ENCODE data around the gene LEFTY1. TPM values are rescaled to one million over a fixed set of nuclear protein-coding genes. Genes with fewer than 3 reads are reported as not detected.

The LEFTY1 gene
- total RNA-seq, 2 experiments from 2014 or later: not detected

DNA sequence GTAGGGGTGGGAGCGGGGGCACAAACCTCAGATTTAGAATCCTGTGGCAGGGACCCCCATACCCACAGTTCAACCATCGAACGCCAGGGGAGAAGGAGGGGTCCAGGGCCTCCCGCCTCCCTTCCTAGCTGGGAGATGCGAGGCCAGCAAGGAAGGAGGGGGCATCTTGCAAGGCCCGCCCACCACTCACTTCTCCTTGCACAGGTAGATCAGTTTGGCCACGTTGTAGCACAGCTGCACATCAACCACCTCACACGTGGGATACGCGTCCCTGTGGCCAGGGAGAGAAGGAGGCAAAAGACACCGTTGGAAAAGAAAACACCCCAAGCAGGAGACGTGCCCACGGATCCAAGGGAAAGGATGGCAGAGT, 26.4 kb downstream of the LEFTY1 start:
- POLR2A ChIA-PET: no interaction called here
- CTCF ChIA-PET: interaction anchor here (1.6 kb wide), 1 partner anchor 11 kb away, joined by 5 read pairs; no protein-coding TSS in a partner anchor

DNA sequence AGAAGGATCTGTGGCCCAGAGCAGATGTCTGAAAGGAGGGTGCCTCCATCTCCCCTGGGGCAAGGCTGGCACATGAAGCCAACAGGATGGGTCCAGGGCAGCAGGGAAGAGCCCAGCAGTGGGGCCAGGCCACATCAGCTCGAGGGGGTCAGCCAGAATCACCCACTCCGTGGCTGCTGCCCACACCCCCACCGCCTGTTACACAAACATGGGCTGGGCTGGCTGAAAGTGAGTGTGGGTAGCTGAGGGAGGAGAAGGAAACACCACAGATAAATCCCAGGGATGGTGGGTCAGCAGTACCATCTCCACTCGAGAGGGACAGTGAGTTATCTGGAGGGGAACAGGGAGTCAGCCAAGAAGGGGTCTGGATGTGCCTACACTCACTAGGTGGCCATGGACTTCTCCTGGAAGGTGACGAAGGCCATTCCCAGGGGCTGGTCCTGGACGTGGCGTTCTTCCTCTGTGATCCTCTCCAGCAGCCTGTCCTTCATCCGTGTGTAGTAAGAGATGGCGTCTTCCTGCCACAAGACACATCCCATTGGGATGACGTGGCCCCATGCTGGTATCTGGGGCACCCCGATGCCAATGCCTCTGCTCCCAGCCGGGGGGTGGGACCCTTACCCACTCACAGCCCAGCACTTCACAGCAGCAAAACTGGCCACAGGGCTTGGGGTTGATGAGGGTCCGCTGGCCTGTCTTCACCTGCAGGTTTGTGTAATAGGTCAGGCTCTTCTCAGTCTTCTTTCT, 26.9 kb downstream of the LEFTY1 start:
- POLR2A ChIA-PET: no interaction called here
- CTCF ChIA-PET: interaction anchor here (1.0 to 1.6 kb wide), 2 partner anchors 11 to 12 kb away, joined by 3 to 5 read pairs; no protein-coding TSS in a partner anchor

DNA sequence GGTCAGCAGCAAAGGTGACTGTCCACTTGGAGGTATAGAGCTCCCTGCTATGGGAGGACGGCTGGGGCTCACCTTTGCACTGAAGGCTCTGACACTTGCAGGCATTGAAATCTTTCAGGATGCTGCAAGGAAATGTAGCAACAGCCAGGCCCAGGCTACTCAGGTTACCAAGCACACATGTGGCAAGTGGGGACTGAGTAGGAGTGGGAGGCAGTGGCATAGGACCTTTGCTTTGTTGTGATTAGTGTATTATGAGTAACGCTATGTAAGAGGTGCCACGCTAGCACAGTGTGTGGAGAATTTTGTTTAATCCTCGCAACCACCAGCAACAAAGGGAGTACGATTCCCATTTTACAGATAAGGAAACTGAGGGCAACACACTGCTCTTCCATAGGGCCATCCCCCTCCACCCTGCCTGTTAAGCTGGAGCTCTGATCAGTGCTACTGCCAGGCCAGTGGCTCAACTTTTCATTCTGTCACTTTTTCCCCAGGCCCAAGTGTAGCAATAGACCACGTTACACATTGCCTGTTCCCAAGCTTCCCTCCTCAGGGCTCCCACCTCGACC, 28.0 kb downstream of the LEFTY1 start:
- ChIA-PET POLR2A (interaction anchor here (0.6 kb wide), 1 partner anchor 389 kb away, joined by 3 read pairs; no protein-coding TSS in a partner anchor), CTCF (interaction anchor here (1.0 to 1.6 kb wide), 3 partner anchors 10 to 50 kb away, joined by 3 to 5 read pairs (median 5); no protein-coding TSS in a partner anchor)

DNA sequence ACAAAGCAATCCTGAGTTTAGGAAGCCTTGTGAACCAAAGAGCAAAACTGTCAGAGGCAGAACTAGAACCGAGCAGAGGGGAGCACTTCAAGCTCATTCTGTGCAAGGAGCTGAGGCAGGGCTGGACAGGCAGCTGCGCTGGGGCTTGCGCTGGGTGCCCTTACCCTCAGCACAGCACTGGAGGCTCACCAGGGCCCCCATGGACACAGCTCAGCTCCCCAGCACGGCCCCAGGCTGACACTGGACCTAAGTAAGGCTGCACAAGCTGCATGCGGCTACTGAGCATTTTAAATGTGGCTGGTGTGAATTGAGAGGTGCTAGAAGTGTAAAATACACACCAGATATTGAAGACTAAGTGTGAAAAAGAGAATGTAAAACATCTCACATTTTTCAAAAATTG, 28.8 kb downstream of the LEFTY1 start:
- CTCF ChIA-PET: interaction anchor here (1.3 kb wide), 1 partner anchor 51 kb away, joined by 5 read pairs; no protein-coding TSS in a partner anchor
- POLR2A ChIA-PET: no interaction called here

DNA sequence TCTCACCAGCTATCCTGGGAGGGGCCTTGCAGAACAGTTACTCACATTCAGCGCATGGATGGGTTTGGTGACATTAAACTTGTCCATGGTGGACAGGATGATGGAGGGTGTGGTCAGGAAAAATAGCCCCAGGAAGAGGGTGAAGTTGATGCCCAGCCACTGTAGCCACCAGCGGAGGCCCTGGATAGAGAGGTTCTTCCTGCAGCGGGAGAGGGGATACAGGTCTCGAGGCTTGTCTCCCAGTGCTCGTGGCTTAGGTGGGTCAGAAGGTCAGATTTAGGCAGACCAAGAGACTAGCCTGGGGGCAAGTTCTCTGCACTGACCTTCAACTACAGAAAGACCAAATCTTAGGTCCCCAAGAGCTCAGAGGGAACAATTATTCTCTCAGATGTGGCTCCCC, 29.8 kb downstream of the LEFTY1 start:
- ChIA-PET CTCF (no interaction called here), POLR2A (interaction anchor here (0.6 kb wide), 1 partner anchor 79 kb away, joined by 3 read pairs; no protein-coding TSS in a partner anchor)

DNA sequence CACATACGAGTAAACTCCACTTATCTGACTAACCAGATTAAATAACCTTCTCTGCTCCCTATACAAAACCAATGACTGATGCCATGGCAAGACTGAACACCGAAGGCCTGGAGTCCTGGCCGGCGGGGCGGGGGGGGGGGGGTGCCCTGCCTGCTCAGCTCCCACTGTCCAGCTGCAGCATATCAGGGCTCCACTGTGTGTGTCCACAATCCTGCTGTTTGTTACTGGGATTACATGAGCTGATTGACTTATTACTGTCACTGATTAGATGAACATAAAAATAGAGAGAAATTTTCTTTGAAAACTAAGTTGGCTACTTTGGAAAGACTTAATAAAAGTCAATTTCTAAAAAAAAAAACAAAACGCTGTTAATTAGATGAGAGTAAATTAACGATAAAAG, 31.7 kb downstream of the LEFTY1 start:
- CTCF ChIA-PET: interaction anchor here (0.6 kb wide), 1 partner anchor 19 kb away, joined by 3 read pairs; no protein-coding TSS in a partner anchor
- POLR2A ChIA-PET: interaction anchor here (1.6 kb wide), 1 partner anchor 7 kb away, joined by 5 read pairs; no protein-coding TSS in a partner anchor

DNA sequence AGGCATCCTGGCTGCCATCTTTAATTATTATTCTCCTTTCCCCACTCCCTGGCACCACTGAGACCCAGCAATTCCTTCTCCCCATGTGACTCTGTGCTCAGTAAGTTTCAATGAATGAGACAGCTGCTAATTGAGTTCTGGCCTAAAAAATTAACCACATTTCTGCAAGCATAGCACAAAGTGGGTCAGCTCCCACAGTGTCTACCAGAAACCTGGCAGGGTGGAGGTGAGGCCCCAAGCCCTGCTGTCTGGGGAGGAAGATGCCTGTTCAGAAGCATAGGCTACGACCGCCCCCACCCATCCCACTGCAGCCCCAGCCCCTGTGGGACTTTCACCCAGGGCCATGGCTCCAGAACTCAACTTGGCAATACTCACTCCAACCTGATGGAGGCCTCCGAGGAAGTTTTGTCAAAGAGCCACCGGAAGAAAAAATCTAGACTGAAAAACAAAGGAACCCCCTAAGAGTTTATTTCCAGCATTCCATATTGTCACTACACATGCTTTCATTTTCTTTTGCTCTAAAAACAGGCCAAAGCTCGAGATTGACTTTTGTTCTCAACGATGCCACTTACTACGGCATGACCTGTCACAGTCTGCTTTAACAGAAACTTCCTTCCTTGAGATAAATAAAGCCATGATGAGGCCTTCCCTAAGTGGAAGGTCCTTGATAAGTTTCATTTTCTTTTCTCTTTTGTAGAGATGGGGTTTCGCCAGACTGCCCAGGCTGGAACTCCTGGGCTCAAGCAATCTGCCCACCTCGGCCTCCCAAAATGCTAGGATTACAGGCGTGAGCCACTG, 33.2 kb downstream of the LEFTY1 start:
- ChIA-PET POLR2A (no interaction called here), CTCF (interaction anchor here (0.8 to 1.6 kb wide), 3 partner anchors 49 to 381 kb away, joined by 3 to 6 read pairs (median 4); no protein-coding TSS in a partner anchor)

DNA sequence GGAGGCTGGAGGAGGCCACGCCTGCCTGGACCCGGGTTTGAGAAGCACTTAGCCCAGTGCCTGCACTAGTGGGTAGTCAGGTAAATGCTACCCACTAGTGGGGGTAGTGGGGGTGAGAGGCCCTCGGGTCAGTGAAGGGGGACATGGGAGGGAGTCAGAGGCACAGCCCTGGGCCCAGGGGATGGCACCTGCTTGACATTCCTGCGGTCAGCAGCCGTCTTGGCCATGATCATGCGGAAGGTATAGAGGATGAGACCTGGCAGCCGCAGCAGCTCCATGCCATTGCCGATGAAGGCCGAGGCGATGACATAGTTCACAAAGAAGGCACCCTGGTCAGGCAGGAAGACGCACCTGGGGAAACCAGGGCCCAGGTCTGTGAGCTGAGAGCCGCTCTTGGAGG, 35.5 kb downstream of the LEFTY1 start:
- CTCF ChIA-PET: no interaction called here
- POLR2A ChIA-PET: no interaction called here

DNA sequence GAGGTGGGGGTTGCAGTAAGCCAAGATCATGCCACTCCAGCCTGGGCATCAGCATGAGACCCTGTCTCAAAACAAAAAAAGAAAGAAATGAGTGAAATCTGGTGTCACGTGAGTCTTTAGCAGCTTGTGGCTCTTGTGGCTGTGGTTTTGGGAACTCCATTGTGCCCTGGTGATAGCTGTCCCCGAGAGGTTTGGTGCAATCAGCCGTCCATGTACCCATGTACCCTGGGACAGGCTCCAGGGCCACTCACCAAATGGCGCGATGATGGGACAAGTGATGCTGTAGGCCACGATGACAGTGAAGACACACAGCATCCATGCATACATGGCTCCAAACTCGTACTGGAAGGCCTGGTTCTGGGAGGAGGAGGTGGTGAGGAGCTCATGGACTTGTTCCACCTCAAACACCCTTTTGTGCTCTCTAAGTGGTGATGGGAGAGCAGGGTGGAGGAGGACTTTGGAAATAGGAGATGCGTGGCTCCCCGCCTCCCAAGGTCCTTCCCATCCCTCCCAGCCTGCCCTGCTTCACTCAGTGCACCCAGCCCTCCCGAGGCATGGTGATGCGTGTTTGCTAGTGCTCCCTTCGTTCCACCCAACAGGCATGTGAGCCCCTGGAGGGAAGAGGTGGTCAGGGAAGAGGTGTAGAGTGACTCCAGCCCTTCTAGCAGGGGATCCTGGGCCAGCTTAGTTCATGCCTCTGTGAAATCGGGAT, 36.4 kb downstream of the LEFTY1 start:
- ChIA-PET POLR2A (no interaction called here), CTCF (no interaction called here)

DNA sequence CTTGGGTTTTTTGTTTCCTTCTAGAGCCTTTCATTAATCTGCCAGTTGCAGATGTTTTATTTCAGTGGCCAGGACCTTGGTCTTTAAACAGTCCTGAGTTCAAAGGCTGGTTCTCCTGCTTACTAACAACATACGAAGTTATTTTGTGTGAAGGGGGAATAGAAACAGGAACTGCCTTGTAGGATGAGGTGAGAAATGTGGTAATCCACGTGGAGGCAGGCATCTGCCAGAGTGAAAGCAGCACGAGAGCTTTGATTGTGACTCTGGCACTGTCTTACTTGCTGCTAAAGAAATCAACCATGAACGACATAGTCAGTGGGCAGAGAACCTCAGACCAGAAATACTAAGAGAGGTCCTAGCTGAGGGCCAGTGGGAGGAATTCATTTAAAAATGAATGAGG, 37.1 kb downstream of the LEFTY1 start:
- ChIA-PET POLR2A (interaction anchor here (0.7 kb wide), 1 partner anchor 24 kb away, joined by 5 read pairs; no protein-coding TSS in a partner anchor), CTCF (interaction anchor here (1.1 kb wide), 1 partner anchor 9 kb away, joined by 3 read pairs; no protein-coding TSS in a partner anchor)

DNA sequence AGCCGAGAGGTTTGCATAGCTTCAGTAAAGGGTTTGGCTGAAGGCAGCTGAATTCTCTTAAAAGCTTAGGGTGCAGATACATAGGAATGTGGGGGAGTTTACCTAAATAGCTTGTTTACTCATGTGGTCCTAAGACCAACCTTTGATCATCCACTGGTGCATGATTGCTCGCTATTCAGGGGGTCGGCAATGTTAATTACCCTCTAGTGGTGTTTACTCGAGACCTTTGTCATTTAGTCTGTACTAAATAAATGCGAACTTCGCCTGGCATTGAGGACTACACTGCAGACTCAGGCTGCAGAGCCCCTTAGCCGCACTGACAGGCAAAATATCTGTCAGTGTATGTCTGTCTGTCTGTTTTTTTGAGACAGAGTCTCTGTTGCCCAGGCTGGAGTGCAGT, 38.6 kb downstream of the LEFTY1 start:
- ChIA-PET POLR2A (interaction anchor here (0.7 to 1.4 kb wide), 2 partner anchors 8 to 33 kb away, joined by 4 to 5 read pairs; no protein-coding TSS in a partner anchor), CTCF (interaction anchor here (0.9 kb wide), 1 partner anchor 61 kb away, joined by 3 read pairs; no protein-coding TSS in a partner anchor)

DNA sequence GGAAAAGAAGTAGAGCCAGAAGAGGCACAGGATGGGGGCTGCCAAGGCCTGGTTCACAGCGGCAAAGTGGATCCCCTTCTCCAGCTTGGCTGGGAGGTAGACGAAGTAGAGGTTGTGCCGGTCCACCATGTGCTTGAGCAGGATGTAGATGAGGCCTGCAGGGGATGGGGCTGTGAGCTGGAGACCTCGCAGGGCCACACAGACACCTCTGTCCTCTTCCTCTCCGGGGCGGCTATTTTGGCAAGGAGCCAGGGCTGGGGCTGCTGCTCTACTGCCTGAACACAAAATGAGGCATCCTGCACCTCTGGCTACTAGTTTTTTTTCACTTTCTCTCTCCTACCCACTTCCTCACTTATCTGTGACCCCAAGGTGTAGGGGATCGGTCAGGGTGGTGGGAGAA, 39.0 kb downstream of the LEFTY1 start:
- CTCF ChIA-PET: interaction anchor here (0.9 kb wide), 1 partner anchor 61 kb away, joined by 3 read pairs; no protein-coding TSS in a partner anchor
- POLR2A ChIA-PET: interaction anchor here (0.7 to 1.4 kb wide), 2 partner anchors 8 to 33 kb away, joined by 4 to 5 read pairs; no protein-coding TSS in a partner anchor

DNA sequence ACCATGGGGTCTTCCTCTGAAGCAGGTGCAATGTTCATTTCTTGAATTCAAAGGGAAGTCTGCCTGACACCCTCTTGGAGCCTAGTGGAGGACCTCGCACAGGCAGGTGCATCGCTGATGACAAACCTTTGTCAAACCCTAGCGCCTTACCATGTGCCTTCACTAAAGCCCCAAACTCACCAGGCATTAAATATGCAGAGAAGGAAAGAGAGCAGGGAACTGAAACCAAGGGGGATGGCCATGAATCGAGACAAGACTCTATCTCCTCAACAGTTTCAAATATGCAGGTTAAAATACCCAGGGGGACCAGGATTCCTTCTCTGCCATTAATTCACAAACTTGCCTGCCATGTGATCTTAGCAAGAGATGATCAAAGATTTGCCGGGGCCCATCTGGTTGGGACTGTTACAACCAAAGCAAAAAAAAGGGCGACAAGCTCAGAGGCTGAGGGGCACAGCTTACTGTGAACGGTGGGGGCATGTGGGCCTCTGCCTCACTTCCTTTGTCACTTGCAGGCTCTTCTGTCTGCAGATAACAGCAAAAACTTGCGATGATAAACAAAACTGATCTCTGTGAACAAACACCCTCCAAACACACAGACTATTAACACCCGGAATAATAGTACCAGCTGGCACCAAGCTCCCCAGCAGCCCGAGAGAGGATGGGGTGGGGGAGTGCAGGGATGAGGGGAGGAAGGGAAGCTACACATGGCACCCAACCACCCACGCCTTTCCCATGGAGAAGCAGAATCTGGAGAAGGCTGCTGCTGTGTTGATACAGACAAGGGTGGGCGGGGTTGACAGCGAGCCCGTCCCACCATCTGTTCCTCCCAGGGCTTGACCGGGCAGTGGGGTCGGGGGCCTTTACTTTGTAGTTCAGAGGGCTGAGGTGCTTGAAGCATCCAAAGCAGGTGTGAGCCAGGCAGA, 40.7 kb downstream of the LEFTY1 start:
- ChIA-PET POLR2A (no interaction called here), CTCF (no interaction called here)

DNA sequence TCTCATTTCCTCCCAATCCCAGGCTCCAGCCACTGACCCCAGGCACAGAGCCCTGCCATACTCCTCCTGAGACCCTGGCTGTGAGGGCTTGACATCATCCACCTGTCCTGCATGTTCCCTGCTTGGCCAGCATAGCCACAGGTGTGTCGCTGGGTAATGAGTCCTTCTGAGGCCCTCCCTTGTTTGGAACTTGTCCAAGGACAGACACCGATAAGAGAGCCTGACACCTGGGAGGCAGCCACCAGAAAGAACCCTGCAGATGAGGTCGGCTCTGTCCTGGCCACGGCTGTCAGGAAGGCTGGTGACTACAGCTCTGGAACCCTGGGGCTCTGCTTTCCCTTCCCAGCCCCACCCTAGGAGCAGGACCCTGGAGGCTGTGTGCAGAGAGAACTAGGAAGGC, 41.3 kb downstream of the LEFTY1 start:
- POLR2A ChIA-PET: no interaction called here
- CTCF ChIA-PET: no interaction called here

DNA sequence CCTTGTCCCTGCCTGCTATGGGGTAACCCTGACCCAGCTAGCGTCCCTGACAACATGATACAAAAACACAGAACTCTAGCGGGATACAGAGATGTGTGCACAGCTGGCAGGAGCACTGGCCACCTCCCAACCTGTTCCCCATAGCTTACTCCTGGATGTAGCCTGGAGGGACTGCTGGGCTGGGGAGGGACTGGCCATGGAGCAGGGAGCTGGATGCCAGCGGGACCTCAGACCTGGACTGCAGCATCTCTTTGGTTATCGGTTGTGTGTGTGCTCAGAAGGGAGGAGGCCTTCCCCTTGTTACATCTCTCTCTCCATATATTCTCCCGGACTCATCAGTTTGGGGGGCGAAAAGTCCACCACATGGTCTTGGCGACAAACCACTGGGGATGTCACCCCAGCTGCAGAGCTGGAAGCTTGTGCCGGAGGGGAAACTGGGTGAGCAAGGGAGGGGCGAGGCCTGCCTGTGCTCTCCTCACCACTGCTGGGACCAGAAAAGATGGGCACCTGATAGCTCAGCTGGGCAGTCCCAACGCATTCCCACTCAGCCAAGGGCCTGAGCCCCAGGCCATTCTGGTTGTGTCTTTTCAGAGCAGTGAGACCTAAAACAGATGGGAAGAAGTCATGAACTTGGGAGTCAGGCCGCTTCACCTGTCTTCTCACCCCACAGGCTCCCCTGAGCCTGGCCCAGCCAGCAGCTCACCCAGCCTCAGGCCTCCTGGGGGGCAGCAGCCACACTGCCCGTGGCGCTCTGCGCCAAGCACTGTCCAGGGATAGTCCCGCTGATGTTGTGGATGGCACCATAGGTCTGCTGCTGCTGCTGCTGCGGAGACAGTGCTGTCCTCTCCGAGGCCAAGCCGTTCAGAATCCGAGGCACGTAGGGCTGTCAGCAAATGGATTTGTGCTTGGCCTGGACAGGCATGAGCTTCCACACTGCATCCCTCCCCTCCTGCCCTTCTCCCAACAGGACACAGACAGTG, 42.3 kb downstream of the LEFTY1 start:
- ChIA-PET POLR2A (interaction anchor here (0.5 to 0.6 kb wide), 2 partner anchors 13 to 72 kb away, joined by 4 to 5 read pairs; no protein-coding TSS in a partner anchor), CTCF (interaction anchor here (0.6 to 1.9 kb wide), 2 partner anchors 83 to 373 kb away, joined by 5 to 6 read pairs; no protein-coding TSS in a partner anchor)

DNA sequence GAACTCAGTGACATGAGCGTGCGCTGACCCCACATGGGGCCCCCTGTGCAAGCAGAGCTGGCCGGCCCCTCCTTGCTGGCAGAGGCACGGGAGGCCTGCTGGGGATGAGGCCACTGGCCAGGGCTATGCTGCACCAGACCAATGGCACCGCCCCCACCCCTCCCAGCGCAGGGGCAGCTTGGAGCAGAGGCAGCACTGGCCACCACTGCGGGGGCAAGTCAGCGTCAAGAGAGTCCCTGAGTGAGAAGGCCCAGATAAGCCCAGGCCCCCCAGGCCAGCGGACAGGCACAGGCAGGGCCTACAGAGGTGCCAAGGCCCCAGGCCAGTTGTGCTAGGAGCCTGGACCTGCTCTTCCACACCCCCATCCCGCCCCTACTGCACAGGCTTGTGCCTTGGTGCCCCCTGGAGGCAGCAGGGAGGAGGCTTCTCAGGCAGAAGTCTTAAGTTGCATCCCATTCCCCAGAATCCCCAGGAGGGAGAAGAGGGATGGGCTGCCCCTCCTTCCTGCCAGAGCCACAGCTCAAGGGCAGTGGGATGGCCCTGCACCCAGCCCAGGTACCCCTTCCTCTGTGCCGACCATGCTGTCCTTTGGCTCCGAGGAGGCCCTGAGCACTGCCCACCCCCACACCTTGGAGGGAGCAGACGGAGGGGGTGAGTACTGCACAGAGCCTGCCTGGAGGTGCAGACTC, 43.2 kb downstream of the LEFTY1 start:
- ChIA-PET POLR2A (interaction anchor here (0.6 kb wide), 1 partner anchor 73 kb away, joined by 5 read pairs; no protein-coding TSS in a partner anchor), CTCF (interaction anchor here (1.9 kb wide), 1 partner anchor 372 kb away, joined by 5 read pairs; no protein-coding TSS in a partner anchor)
